OCI-LY7 (cell line): ENCODE measurements around the gene CCL21. TPM values are rescaled to one million over a fixed set of nuclear protein-coding genes. Genes with fewer than 3 reads are reported as not detected.

Experiments
- BruUV-seq: library from RNA; stranded (reverse); fragments of 400-500 nt; replicated peaks from 2 replicates; lab custom pipeline; 2021; lab: Mats Ljungman, UMichigan
- CTCF ChIA-PET: fragments of 300-600 bp; sonication (Branson Sonifier 250); formaldehyde crosslinking; loops from one replicate; lab custom pipeline; 2022; ENCODE audit warnings: antibody characterized with exemption; ENCODE audit not compliant: unreplicated experiment; lab: Charles Lee
- POLR2A ChIA-PET: fragments of 300-600 bp; sonication (Branson Sonifier 250); formaldehyde crosslinking; loops from one replicate; lab custom pipeline; 2022; ENCODE audit warnings: antibody characterized with exemption; lab: Charles Lee
- DNase-seq: peaks from one replicate; pipeline ENCODE4 v3.0.0-alpha.2; 2015; ENCODE audit warnings: low spot score
- H2AFZ ChIP-seq: fragments of 200-600 bp; sonication (generic), shearing (Covaris generic); 2 replicates; pipeline ENCODE4 v1.6.1; 2014; ENCODE audit warnings: mild to moderate bottlenecking, antibody characterized with exemption, low read length, moderate library complexity
- H3K27ac ChIP-seq: fragments of 200-600 bp; sonication (generic); 2 replicates; pipeline ENCODE4 v1.5.1; 2014; ENCODE audit warnings: mixed run types, low read depth, mild to moderate bottlenecking, moderate library complexity, low read length, inconsistent platforms; ENCODE audit not compliant: poor library complexity, severe bottlenecking
- H3K36me3 ChIP-seq: fragments of 200-600 bp; sonication (generic); 2 replicates; pipeline ENCODE4 v1.6.1; 2014; ENCODE audit warnings: mild to moderate bottlenecking, antibody characterized with exemption, low read length, moderate library complexity, mixed read lengths; ENCODE audit not compliant: insufficient read depth
- H3K4me1 ChIP-seq: fragments of 200-600 bp; sonication (generic); 2 replicates; pipeline ENCODE4 v1.5.1; 2014; ENCODE audit warnings: mild to moderate bottlenecking, low read length; ENCODE audit not compliant: insufficient read depth, poor library complexity, severe bottlenecking
- H3K4me2 ChIP-seq: fragments of 200-600 bp; sonication (generic); 2 replicates; pipeline ENCODE4 v1.6.1; 2014; ENCODE audit warnings: mild to moderate bottlenecking, low read length
- H3K4me3 ChIP-seq: fragments of 200-600 bp; sonication (generic); 2 replicates; pipeline ENCODE4 v1.5.1; 2014; ENCODE audit warnings: mild to moderate bottlenecking, low read depth, low read length; ENCODE audit not compliant: poor library complexity, severe bottlenecking
- H3K79me2 ChIP-seq: fragments of 200-600 bp; sonication (generic); 2 replicates; pipeline ENCODE4 v1.6.1; 2016; ENCODE audit warnings: low read depth, mild to moderate bottlenecking, low read length, moderate library complexity, mixed read lengths; ENCODE audit not compliant: insufficient read depth
- H3K9me2 ChIP-seq: fragments of 200-600 bp; sonication (generic); 2 replicates; pipeline ENCODE4 v1.6.1; 2016; ENCODE audit warnings: mild to moderate bottlenecking, low read length, mixed read lengths; ENCODE audit not compliant: insufficient read depth
- H3K9me3 ChIP-seq: fragments of 200-600 bp; sonication (generic); 2 replicates; pipeline ENCODE4 v1.6.1; 2014; ENCODE audit warnings: mild to moderate bottlenecking, mixed run types, low read length, mixed read lengths
- H4K20me1 ChIP-seq: fragments of 200-600 bp; sonication (generic); 2 replicates; pipeline ENCODE4 v1.6.1; 2014; ENCODE audit warnings: mild to moderate bottlenecking, antibody characterized with exemption, low read length, moderate library complexity, mixed read lengths; ENCODE audit not compliant: insufficient read depth
- EZH2phosphoT487 ChIP-seq: fragments of 200-600 bp; sonication (generic); IDR thresholded peaks from 2 replicates; pipeline ENCODE4 v1.6.1; 2018; ENCODE audit warnings: low read depth, borderline replicate concordance, mild to moderate bottlenecking, mixed run types, antibody characterized with exemption, low read length, moderate library complexity, mixed read lengths
- intact Hi-C: fragments of 100-400 bp; cut with micrococcal nuclease; formaldehyde crosslinking; loops from one replicate; pipeline ENCODE4 v1.10.0; 2022; ENCODE audit not compliant: unreplicated experiment
- total RNA-seq, 2 experiments: library from RNA; depleted of rRNA in 1 of 2; stranded (reverse); fragments of >200 nt in 1 of 2; shearing (Covaris generic) in 1 of 2; gene quantifications; 2 replicates each; pipeline ENCODE4 v1.2.3, GENCODE V29; 2014 to 2022
- TF ChIP-seq, protein P1 (sequence below): fragments of 200-600 bp; sonication (generic); conservative IDR thresholded peaks from 2 replicates; pipeline ENCODE4 v1.5.1; 2014; ENCODE audit warnings: mild to moderate bottlenecking, antibody characterized with exemption, low read length, moderate library complexity, mixed read lengths

Gene CCL21
- total RNA-seq, 2 experiments from 2014 or later = not detected

DNA sequence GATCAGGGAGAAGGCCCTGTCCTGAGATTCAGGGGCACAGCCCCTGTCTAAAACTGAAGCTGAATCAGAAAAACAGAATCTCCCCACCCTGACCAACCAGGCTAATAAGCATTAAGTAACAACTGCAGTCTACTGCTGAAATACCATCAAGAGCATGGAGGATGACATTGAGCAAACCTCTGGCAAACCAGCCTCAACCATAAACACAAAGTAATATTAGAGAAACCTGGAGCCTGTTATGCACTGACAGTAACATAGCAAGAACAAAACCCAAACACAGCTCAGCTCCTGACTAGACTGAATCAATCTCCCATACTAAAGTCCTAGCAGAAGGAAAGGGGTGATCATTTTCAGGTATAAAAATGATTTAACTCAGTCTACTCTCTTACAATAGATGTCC lies 24.8 kb upstream of the CCL21 start:
- Histone ChIP-seq H4K20me1 (no peaks in the 10 kb centered on the region), H3K27ac (no peak overlapping the region), H3K9me3 (no peaks in the 10 kb centered on the region), H2AFZ (no peak overlapping the region), H3K4me3 (no peak overlapping the region), H3K4me2 (no peak overlapping the region), H3K9me2 (no peaks in the 10 kb centered on the region), H3K4me1 (no peaks in the 10 kb centered on the region), H3K36me3 (no peaks in the 10 kb centered on the region), H3K79me2 (no peaks in the 10 kb centered on the region)
- ChIA-PET CTCF (no interaction called here), POLR2A (no interaction called here)
- no peak for DNase-seq
- intact Hi-C loops = no loop called here
- BruUV-seq = no TSS peak
- TF ChIP-seq, protein P1, sequence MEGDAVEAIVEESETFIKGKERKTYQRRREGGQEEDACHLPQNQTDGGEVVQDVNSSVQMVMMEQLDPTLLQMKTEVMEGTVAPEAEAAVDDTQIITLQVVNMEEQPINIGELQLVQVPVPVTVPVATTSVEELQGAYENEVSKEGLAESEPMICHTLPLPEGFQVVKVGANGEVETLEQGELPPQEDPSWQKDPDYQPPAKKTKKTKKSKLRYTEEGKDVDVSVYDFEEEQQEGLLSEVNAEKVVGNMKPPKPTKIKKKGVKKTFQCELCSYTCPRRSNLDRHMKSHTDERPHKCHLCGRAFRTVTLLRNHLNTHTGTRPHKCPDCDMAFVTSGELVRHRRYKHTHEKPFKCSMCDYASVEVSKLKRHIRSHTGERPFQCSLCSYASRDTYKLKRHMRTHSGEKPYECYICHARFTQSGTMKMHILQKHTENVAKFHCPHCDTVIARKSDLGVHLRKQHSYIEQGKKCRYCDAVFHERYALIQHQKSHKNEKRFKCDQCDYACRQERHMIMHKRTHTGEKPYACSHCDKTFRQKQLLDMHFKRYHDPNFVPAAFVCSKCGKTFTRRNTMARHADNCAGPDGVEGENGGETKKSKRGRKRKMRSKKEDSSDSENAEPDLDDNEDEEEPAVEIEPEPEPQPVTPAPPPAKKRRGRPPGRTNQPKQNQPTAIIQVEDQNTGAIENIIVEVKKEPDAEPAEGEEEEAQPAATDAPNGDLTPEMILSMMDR = no peak
- TF ChIP-seq EZH2phosphoT487 = no peak

GRCh38 chr9:34732886-34733285 lies 22.9 kb upstream of the CCL21 start:
- Histone ChIP-seq H3K4me1 (no peaks in the 10 kb centered on the region), H3K36me3 (no peaks in the 10 kb centered on the region), H4K20me1 (no peaks in the 10 kb centered on the region), H3K79me2 (no peaks in the 10 kb centered on the region), H3K9me3 (no peaks in the 10 kb centered on the region), H3K9me2 (no peaks in the 10 kb centered on the region), H3K4me2 (no peak overlapping the region), H2AFZ (no peak overlapping the region), H3K4me3 (no peak overlapping the region), H3K27ac (no peak overlapping the region)
- intact Hi-C loops = no loop called here
- CTCF ChIA-PET = no interaction called here
- no TSS peak for BruUV-seq
- POLR2A ChIA-PET = no interaction called here
- TF ChIP-seq, protein P1 = no peak
- TF ChIP-seq EZH2phosphoT487 = no peak
- DNase-seq = no peak

GRCh38 chr9:34732478-34732877 lies 22.5 kb upstream of the CCL21 start:
- TF ChIP-seq, protein P1 = no peak
- TF ChIP-seq EZH2phosphoT487 = no peak
- no peaks in the 10 kb centered on the region for H3K9me2 ChIP-seq
- no peaks in the 10 kb centered on the region for H3K36me3 ChIP-seq
- DNase-seq = no peak
- H3K79me2 ChIP-seq = no peaks in the 10 kb centered on the region
- H3K4me2 ChIP-seq = no peak overlapping the region
- H3K4me3 ChIP-seq = no peak overlapping the region
- intact Hi-C loops = no loop called here
- CTCF ChIA-PET = no interaction called here
- H3K4me1 ChIP-seq = no peaks in the 10 kb centered on the region
- no peaks in the 10 kb centered on the region for H3K9me3 ChIP-seq
- no TSS peak for BruUV-seq
- no peak overlapping the region for H2AFZ ChIP-seq
- no peak overlapping the region for H3K27ac ChIP-seq
- H4K20me1 ChIP-seq = no peaks in the 10 kb centered on the region
- POLR2A ChIA-PET = interaction anchor here (0.7 kb wide), 1 partner anchor 694 kb away, joined by 5 read pairs; no protein-coding TSS in a partner anchor
